ENCODE data around the gene MORN1.
"Not testable (repeated sequence)": the region's sequence is repeated elsewhere in the genome, so short reads cannot be mapped to it uniquely, and the experiment has no call there.

Gene MORN1

DNA sequence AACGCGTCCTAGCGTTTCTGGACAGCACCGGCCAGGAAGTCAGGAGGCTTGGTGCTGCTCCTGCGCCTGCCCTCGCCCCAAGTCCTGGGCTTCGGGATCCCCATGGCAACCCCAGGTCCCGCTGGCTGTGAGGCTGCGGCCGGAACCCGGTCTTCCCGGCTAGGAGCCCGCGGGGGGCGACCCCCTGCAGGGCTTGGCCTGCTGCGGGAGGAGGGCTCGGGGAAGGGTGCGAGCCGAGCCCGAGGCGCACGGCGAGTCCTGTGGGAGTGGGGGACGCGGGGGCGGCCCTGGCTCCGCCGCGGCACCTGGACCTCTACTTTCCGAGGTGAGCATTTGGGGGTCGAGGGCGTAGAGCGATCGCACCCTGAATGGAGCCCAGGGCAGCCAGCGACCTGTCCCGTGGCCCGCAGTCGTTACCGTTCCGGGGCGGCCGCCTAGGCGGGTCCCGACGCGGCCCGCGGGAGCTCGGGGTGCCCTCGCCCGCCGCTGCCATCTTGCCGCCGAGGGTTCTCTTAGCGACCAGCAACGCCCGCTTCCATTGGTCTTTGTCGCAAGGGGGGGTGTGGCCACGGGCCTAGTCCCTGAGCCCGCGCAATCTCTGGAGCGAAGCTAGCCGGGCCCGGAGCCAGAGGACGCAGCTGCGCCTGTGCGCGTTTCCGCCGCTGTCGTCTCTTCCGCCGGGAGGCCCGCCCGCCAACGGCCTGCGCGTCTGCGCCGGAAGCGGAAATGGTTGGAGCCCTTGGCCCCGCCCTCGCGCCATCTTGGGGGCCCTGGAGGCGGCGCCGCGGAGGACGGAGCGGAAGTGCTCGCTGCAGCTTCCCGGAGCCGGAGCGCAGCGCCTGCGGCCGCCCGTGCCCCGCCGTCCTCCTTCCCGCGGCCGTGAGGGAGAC, at the start of gene MORN1, which contains the start of gene RER1:
TSS of gene MORN1 (minus strand) at position 514 of the 890 bp plus-strand sequence. CDS start at position 493, 21 bp downstream.
TSS of gene RER1 (plus strand) at position 801 of the 890 bp plus-strand sequence. CDS start 3,950 bp downstream, outside the sequence.
- Mint-ChIP-seq H3K27ac (peak within 1 kb of the TSS; percentile 88), H3K36me3 (peaks cover 28% of the 10 kb centered on the region), H3K27me3 (no peaks in the 10 kb centered on the region), H3K4me3 (peak within 1 kb of the TSS; percentile 81), H3K4me1 (peaks cover 42% of the 10 kb centered on the region), H3K9me3 (no peaks in the 10 kb centered on the region)
- DNase-seq = peak; percentile 99
- CTCF ChIA-PET = interaction anchor here (0.9 to 3.9 kb wide), 4 partner anchors 10 to 196 kb away, joined by 3 to 22 read pairs (median 11); partner anchors contain the start of gene FAAP20

DNA sequence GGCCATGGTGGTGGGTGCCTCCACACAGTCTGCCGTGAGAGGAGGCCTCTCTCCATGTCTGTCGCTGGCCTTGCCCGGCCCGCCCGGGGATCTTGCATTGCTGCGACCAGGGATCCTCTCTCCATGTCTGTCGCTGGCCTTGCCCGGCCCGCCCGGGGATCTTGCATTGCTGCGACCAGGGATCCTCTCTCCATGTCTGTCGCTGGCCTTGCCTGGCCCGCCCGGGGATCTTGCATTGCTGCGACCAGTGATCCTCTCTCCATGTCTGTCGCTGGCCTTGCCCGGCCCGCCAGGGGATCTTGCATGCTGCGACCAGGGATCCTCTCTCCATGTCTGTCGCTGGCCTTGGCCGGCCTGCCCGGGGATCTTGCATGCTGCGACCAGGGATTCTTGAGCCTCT, 49.0 kb upstream of the MORN1 start:
- H3K4me3 Mint-ChIP-seq, H3K9me3 Mint-ChIP-seq, H3K27ac Mint-ChIP-seq, H3K36me3 Mint-ChIP-seq, CTCF ChIA-PET, DNase-seq, H3K4me1 Mint-ChIP-seq: not testable (repeated sequence)
- peaks cover 50% of the 10 kb centered on the region for H3K27me3 Mint-ChIP-seq

DNA sequence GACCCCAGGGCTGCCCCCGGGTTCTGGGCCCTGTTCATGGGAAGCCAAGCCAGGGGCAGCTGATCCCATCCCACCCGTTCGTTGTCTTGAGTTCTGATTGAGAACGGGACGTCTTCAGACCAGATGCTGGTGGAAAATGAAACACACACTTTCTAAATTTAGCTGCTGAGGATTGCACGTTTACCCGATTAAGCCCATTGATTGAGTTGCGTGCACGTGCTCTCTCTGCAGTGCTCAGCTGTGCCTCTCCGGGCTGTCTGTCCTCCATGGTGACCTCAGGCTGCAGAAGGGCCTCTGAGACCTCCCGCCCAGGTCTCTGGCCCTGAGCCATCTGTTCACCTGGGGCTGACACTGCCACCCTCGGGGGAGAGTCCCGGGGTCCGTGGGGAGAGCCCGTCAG, 48.0 kb upstream of the MORN1 start:
- Mint-ChIP-seq H3K9me3 (no peaks in the 10 kb centered on the region), H3K36me3 (no peaks in the 10 kb centered on the region), H3K27me3 (peaks cover 46% of the 10 kb centered on the region), H3K4me1 (no peaks in the 10 kb centered on the region), H3K4me3 (no peak overlapping the region), H3K27ac (no peak overlapping the region)
- no peak for DNase-seq
- CTCF ChIA-PET = no interaction called here

DNA sequence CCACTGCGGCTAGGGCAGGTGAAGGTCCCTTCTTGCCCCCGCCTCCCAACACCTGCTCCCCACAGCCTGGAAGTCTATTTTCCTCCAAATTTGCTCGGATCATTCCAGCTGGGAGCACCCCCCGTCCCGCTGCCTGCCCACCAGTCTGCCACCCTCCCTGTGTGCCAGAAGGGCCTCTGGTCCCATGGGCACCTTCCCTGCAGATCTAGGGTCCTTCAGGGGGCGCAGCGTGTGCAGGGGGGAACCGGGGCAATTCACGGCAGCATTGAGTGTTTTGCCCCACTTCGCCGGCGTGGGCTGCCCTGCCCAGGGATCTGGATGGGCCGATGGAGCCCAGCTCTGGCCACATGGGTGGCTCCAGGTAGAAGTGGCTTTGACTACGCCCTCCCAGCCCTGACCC, 47.3 kb upstream of the MORN1 start:
- H3K36me3 Mint-ChIP-seq = no peaks in the 10 kb centered on the region
- CTCF ChIA-PET = no interaction called here
- peaks cover 42% of the 10 kb centered on the region for H3K27me3 Mint-ChIP-seq

DNA sequence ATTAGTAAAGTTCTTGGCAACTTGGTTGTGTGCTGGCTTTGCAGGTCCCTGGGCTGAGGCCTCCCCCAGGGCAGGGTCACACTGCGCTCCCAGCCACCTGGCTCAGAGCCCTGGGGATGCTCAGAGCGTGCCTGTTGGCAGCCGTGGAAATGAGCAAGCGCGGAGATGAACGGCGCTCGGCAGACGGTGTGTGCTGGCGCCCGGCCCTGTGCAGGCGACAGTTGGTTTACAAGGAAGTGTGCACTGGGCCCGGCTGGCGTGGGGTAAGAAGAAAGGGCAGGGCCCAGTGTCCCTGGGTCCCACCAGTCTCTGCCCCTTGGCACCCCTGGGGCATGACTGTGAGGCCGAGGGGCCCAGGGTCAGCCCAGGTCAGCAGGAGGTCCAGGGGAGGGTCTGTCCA, 46.7 kb upstream of the MORN1 start:
- no peaks in the 10 kb centered on the region for H3K36me3 Mint-ChIP-seq
- H3K4me3 Mint-ChIP-seq = no peak overlapping the region
- CTCF ChIA-PET = no interaction called here
- no peaks in the 10 kb centered on the region for H3K4me1 Mint-ChIP-seq
- no peaks in the 10 kb centered on the region for H3K9me3 Mint-ChIP-seq
- no peak for DNase-seq
- peak overlapping the region; percentile 20 for H3K27ac Mint-ChIP-seq
- peaks cover 40% of the 10 kb centered on the region for H3K27me3 Mint-ChIP-seq

More for the DNA sequence above, 47.3 kb upstream of the MORN1 start:
- H3K9me3 Mint-ChIP-seq = no peaks in the 10 kb centered on the region
- no peak overlapping the region for H3K4me3 Mint-ChIP-seq
- no peak for DNase-seq
- no peaks in the 10 kb centered on the region for H3K4me1 Mint-ChIP-seq
- H3K27ac Mint-ChIP-seq = no peak overlapping the region

DNA sequence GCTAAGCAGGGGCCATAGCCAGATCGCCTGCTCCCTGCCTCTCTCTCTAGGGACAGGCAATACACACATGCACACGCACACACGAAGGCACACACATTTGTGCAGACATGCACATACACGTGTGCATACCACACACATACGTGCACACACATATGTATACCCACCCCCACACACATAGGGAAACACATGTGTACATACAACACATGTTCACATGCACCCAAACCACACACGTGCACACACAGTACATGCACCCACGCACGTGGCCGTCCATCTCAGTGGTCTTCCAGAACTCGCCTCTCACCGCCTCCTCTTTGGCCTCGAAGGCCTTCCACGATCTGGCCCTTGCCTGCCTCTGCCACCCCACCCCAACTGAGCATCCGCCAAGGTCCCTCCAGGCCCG, 46.3 kb upstream of the MORN1 start:
- Mint-ChIP-seq H3K9me3 (no peaks in the 10 kb centered on the region), H3K4me3 (no peak overlapping the region), H3K36me3 (no peaks in the 10 kb centered on the region), H3K27me3 (peaks cover 36% of the 10 kb centered on the region), H3K27ac (peak overlapping the region; percentile 20), H3K4me1 (no peaks in the 10 kb centered on the region)
- no peak for DNase-seq
- CTCF ChIA-PET = no interaction called here

DNA sequence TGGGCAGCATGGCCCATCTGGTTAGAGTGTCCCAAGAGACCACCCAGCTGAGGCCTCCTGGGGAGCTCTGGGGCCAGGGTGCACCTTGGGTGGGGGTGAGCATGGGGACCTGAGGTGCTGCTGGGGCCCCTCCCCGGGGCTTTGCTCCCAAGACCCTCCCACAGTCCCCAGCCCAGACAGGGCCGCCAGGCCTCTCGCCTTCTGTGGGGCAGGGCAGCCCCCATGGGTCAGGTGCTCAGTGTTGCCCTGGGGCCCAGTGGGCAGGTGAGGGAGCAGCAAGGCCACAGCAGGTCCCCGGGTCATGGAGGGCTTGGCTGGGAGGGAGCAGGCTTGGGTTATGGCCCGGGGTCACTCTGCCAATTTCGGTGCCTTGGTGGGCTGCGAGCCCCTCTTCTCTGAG, 45.5 kb upstream of the MORN1 start:
- CTCF ChIA-PET = no interaction called here
- DNase-seq = no peak
- Mint-ChIP-seq H3K36me3 (no peaks in the 10 kb centered on the region), H3K4me1 (no peaks in the 10 kb centered on the region), H3K4me3 (no peak overlapping the region), H3K27me3 (peaks cover 29% of the 10 kb centered on the region), H3K9me3 (no peaks in the 10 kb centered on the region), H3K27ac (no peak overlapping the region)

DNA sequence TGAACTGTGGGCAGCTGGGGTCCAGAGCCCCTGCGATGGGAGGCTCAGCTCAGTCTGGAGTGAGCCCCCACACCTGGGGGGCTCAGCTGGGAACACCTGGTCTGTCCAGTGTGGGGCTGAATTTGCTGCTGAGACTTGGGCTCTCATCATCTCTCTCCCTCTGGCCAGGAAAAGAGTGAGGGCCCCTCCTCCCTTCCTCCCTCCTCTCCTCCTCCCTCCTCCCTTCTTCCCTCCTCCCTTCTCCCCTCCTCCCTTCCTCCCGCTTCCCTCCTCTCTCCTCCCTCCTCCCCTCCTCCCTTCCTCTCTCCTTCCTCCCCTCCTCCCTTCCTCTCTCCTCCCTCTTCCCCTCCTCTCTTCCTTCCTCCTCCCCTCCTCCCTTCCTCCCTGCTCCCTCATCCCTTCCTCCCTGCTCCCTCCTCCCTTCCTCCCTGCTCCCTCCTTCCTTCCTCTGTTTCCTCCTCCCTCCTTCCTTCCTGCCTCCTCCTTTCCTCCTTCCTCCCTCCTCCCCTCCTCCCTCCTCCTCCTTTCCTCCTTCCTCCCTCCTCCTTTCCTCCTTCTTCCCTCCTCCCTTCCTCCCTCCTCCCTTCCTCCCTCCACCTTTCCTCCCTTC, 44.5 kb upstream of the MORN1 start:
- DNase-seq = no peak
- no peaks in the 10 kb centered on the region for H3K36me3 Mint-ChIP-seq
- H3K4me3 Mint-ChIP-seq = no peak overlapping the region
- H3K9me3 Mint-ChIP-seq = no peaks in the 10 kb centered on the region
- H3K27ac Mint-ChIP-seq = no peak overlapping the region
- peaks cover 19% of the 10 kb centered on the region for H3K27me3 Mint-ChIP-seq
- no peaks in the 10 kb centered on the region for H3K4me1 Mint-ChIP-seq
- CTCF ChIA-PET = interaction anchor here (0.7 kb wide), 1 partner anchor 125 kb away, joined by 4 read pairs; no protein-coding TSS in a partner anchor

DNA sequence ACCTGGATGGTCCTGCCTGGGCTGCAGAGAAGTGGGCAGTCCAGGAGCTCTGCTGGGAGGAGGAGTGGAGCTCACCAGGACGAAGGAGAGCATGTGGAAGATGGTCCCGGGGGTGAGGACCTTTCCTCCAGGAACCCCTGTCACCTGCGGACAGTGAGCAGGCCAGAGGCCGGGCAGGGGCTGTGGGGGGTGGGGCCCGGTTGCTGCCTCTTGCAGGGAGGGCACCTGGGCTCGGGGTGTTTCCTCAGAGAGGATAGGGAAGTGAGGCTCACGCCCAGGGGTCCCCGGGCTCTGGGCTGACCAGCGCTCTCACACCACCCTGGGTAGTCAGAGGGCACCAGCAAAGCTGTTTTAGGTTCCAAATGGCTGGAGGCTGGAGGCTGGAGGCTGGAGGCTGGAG, 43.7 kb upstream of the MORN1 start:
- peaks cover 26% of the 10 kb centered on the region for H3K27me3 Mint-ChIP-seq
- no peak overlapping the region for H3K4me3 Mint-ChIP-seq
- H3K36me3 Mint-ChIP-seq = no peaks in the 10 kb centered on the region
- CTCF ChIA-PET = interaction anchor here (0.7 kb wide), 1 partner anchor 125 kb away, joined by 4 read pairs; no protein-coding TSS in a partner anchor
- H3K27ac Mint-ChIP-seq = peak overlapping the region; percentile 80
- no peaks in the 10 kb centered on the region for H3K4me1 Mint-ChIP-seq
- peaks cover 2% of the 10 kb centered on the region for H3K9me3 Mint-ChIP-seq
- no peak for DNase-seq

DNA sequence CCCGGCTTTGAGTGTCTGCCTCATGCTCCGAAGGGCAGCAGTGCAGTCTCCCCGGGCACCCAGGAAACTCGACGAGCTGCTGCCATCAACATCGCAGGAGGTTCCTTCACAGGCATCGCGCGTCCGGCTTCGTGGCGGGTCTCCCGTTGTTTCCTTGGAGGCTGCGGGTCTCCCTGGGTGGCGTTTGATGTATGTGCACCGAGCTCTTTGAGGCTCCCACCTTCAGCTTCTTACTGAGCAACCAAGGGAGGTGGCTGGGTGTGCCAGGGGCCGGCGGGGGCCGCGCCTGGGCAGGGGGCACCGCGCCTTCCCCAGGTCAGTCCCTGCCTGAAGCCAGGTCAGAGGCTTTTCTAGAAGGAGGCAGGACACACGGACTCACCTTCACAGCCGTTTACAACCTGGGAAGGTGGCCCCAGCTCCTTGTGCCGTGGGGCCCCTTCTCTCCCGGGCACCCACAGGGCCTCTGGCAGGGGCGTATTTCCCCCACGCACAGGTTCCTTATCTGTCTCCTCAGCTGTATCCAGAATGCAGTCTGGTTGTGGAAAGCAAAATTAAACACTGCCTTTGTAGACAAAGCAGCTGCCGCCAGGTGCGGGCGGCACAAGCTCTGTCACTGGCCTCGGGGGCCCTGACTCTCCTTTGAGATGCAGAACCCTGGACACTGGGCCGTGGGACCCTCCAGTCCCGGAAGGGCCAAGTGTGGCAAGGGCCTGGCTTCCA, 42.7 kb upstream of the MORN1 start:
- Mint-ChIP-seq H3K9me3 (peaks cover 5% of the 10 kb centered on the region), H3K4me1 (no peaks in the 10 kb centered on the region), H3K27me3 (peaks cover 29% of the 10 kb centered on the region), H3K4me3 (no peak overlapping the region), H3K27ac (no peak overlapping the region), H3K36me3 (no peaks in the 10 kb centered on the region)
- CTCF ChIA-PET = no interaction called here
- no peak for DNase-seq

DNA sequence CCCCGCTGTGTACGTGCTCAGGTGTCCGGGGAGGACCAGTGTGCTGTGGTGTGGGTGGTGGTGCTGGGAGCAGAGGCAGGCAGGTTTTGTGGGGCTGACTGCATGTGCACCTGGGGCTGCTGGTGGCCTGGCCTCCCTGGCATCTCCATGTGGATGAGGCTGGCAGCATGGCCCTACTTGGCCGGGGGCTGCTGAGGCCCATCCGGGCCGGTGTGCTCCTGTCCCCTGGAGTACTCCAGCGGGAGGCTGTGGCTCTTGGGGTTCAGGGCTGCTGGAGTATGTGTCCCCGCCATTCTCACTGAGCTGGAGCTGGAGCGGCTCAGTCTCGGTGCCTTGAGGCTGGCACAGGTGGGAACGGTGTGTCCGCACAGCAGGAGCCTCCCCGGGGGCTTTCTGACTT, 41.8 kb upstream of the MORN1 start:
- H3K27ac Mint-ChIP-seq = no peak overlapping the region
- CTCF ChIA-PET = no interaction called here
- peaks cover 5% of the 10 kb centered on the region for H3K9me3 Mint-ChIP-seq
- peaks cover 29% of the 10 kb centered on the region for H3K27me3 Mint-ChIP-seq
- H3K4me3 Mint-ChIP-seq = no peak overlapping the region
- H3K4me1 Mint-ChIP-seq = no peaks in the 10 kb centered on the region
- no peaks in the 10 kb centered on the region for H3K36me3 Mint-ChIP-seq
- DNase-seq = no peak

DNA sequence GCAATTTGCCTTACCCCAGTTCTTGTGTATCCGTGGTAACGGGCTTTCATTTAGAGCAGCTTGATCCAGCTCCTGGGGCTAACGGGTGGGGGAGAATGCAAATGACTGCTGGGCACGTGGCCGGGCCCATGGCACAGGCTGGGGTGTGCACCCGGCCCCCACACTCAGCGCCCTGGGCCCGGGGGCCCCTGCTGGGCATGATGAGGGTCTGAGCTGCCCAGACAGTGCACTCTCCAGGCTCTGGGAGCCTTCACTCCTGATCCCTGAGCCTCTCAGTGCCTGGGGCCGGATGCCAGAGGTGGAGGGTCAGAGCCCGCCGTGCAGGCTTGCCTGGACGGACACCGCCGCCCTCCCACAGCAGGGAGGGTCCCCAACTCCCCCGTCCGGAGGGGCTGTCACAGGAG, 41.1 kb upstream of the MORN1 start:
- H3K9me3 Mint-ChIP-seq = peaks cover 5% of the 10 kb centered on the region
- H3K36me3 Mint-ChIP-seq = no peaks in the 10 kb centered on the region
- no peak overlapping the region for H3K4me3 Mint-ChIP-seq
- CTCF ChIA-PET = no interaction called here
- H3K27me3 Mint-ChIP-seq = peaks cover 28% of the 10 kb centered on the region
- DNase-seq = no peak
- H3K27ac Mint-ChIP-seq = no peak overlapping the region
- no peaks in the 10 kb centered on the region for H3K4me1 Mint-ChIP-seq

DNA sequence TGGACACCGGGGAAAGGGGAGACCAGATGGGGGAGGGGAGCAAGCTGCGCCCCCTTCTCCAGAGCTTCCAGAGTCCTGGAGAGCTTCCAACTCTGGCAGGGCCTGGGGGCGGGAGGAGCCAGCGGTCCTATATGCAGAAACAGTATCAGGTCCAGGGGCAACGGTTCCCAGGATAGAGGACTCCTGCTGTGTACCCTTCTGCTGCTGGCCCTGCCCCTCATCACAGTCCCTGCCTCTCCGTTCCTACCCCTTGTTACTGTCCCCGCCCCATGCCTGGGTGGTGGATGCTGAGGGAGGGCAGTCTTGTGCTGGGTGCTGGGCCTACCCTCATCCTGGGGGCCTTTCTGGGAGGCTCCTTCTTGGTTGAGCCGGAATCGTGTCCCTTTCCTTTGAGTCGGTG, 40.2 kb upstream of the MORN1 start:
- Mint-ChIP-seq H3K27ac (no peak overlapping the region), H3K4me3 (no peak overlapping the region)
- CTCF ChIA-PET = no interaction called here

DNA sequence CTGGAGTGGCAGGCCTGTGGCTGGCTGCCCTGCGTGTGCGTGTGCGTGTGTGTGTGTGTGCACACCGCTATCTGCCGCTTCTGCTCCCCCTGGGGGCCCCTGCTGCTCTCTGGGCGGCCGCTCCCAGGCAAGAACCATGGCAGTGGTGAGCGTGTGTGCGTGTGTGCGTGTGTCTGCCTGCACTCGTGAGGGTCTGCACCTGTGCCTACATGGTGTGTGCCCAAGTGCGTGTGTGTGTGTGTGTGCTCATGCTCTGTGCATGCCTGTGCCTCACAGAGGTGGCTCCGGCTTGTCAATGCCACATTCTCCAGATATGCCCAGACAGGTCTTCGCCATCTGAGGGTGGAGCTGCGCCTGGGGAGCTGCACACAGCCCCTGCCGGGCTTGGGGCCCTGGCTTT, 39.7 kb upstream of the MORN1 start:
- CTCF ChIA-PET = interaction anchor here (1.2 kb wide), 1 partner anchor 15 kb away, joined by 3 read pairs; no protein-coding TSS in a partner anchor
- Mint-ChIP-seq H3K4me1 (no peaks in the 10 kb centered on the region), H3K36me3 (no peaks in the 10 kb centered on the region)

More for the DNA sequence above, 40.2 kb upstream of the MORN1 start:
- Mint-ChIP-seq H3K4me1 (no peaks in the 10 kb centered on the region), H3K36me3 (no peaks in the 10 kb centered on the region), H3K9me3 (peaks cover 5% of the 10 kb centered on the region), H3K27me3 (peaks cover 25% of the 10 kb centered on the region)
- no peak for DNase-seq

More for the DNA sequence above, 39.7 kb upstream of the MORN1 start:
- H3K4me3 Mint-ChIP-seq = no peak overlapping the region
- peaks cover 25% of the 10 kb centered on the region for H3K27me3 Mint-ChIP-seq
- H3K27ac Mint-ChIP-seq = no peak overlapping the region
- no peak for DNase-seq
- peaks cover 5% of the 10 kb centered on the region for H3K9me3 Mint-ChIP-seq

Measured in activated naive CD4-positive, alpha-beta T cell treated with anti-CD3 and anti-CD28 coated beads, Interleukin-2, amount 10 ng/mL, durations not matched to agents 7 days and 5 days (primary cell).